GM23248 (cell line): ENCODE measurements around the gene KCTD19. TPM values are rescaled to one million over a fixed set of nuclear protein-coding genes. Genes with fewer than 3 reads are reported as not detected.

Source experiments
- DNase-seq: peaks from one replicate; pipeline ENCODE4 v3.0.0-alpha.2; 2015
- H2AFZ ChIP-seq: fragments of 200-600 bp; sonication (generic); 2 replicates; pipeline ENCODE4 v1.6.1; 2016; ENCODE audit warnings: antibody characterized with exemption
- H3F3A ChIP-seq: fragments of 200-600 bp; sonication (generic); 2 replicates; pipeline ENCODE4 v1.6.1; 2016; ENCODE audit warnings: mild to moderate bottlenecking, antibody characterized with exemption, mixed run types; ENCODE audit not compliant: insufficient read depth
- H3K27ac ChIP-seq: fragments of 200-600 bp; sonication (generic); 2 replicates; pipeline ENCODE4 v1.5.1; 2016; ENCODE audit warnings: mild to moderate bottlenecking
- H3K27me3 ChIP-seq: fragments of 200-600 bp; sonication (generic); replicated peaks from 2 replicates; pipeline ENCODE4 v1.6.1; 2016; ENCODE audit warnings: mild to moderate bottlenecking; ENCODE audit not compliant: insufficient read depth
- H3K36me3 ChIP-seq: fragments of 200-600 bp; sonication (generic); 2 replicates; pipeline ENCODE4 v1.6.1; 2016; ENCODE audit warnings: low read depth, mild to moderate bottlenecking
- H3K4me1 ChIP-seq: fragments of 200-600 bp; sonication (generic); 2 replicates; pipeline ENCODE4 v1.6.1; 2016; ENCODE audit warnings: mild to moderate bottlenecking; ENCODE audit not compliant: insufficient read depth
- H3K4me2 ChIP-seq: fragments of 200-600 bp; sonication (generic); one replicate; pipeline ENCODE4 v1.6.1; 2016; ENCODE audit warnings: mild to moderate bottlenecking; ENCODE audit not compliant: unreplicated experiment
- H3K4me3 ChIP-seq: fragments of 200-600 bp; sonication (generic); 2 replicates; pipeline ENCODE4 v1.5.1; 2016; ENCODE audit warnings: mild to moderate bottlenecking
- H3K79me2 ChIP-seq: fragments of 200-600 bp; sonication (generic); 2 replicates; pipeline ENCODE4 v1.6.1; 2016; ENCODE audit warnings: mild to moderate bottlenecking; ENCODE audit not compliant: insufficient read depth
- H3K9ac ChIP-seq: fragments of 200-600 bp; sonication (generic); 2 replicates; pipeline ENCODE4 v1.6.1; 2016; ENCODE audit warnings: mild to moderate bottlenecking
- H3K9me2 ChIP-seq: fragments of 200-600 bp; sonication (generic); 2 replicates; pipeline ENCODE4 v1.6.1; 2016; ENCODE audit warnings: mixed run types, mild to moderate bottlenecking, moderate library complexity; ENCODE audit not compliant: insufficient read depth
- H3K9me3 ChIP-seq: fragments of 200-600 bp; sonication (generic); one replicate; pipeline ENCODE4 v1.6.1; 2017; ENCODE audit warnings: low read depth
- H4K20me1 ChIP-seq: fragments of 200-600 bp; sonication (generic); 2 replicates; pipeline ENCODE4 v1.6.0; 2016; ENCODE audit not compliant: insufficient read depth
- EZH2 ChIP-seq: fragments of 200-600 bp; sonication (generic); IDR thresholded peaks from 2 replicates; pipeline ENCODE4 v1.6.1; 2018; ENCODE audit warnings: antibody characterized with exemption, mild to moderate bottlenecking; ENCODE audit not compliant: insufficient read depth, poor library complexity, severe bottlenecking
- EZH2phosphoT487 ChIP-seq: fragments of 200-600 bp; sonication (generic); IDR thresholded peaks from 2 replicates; pipeline ENCODE4 v1.6.1; 2018; ENCODE audit warnings: antibody characterized with exemption, moderate library complexity, mild to moderate bottlenecking, low read depth; ENCODE audit not compliant: insufficient read depth
- WGBS, 2 experiments: methylation state at CpG; one replicate each; pipeline ENCODE4 v1.1.6; 2015 to 2017; ENCODE audit warnings: low lambda C conversion rate in 2 of 2, low coverage in 1 of 2; ENCODE audit errors: missing lambda C conversion rate in 2 of 2; 5-methylcytosine and 5-hydroxymethylcytosine counted together
- in situ Hi-C: fragments of 300-500 bp; cut with MboI; formaldehyde crosslinking; loops from 2 replicates; pipeline ENCODE4 v1.15.0; 2020
- polyA plus RNA-seq: library from polyadenylated mRNA; unstranded; fragments of >200 nt; fragmentation: Nextera tagmentation; extraction: Ambion mirVana; gene quantifications from 2 replicates; pipeline ENCODE4 v1.2.1, GENCODE V29; 2016
- total RNA-seq: library from RNA; depleted of rRNA; stranded (reverse); fragments of >200 nt; shearing (Covaris generic); gene quantifications from 2 replicates; pipeline ENCODE4 v1.2.3, GENCODE V29; 2014

KCTD19 gene
- total and polyA plus RNA-seq, 2 experiments from 2014 or later: not detected

GRCh38 chr16:67264277-67264676 lies 62.3 kb downstream of the KCTD19 start:
- H3K9ac ChIP-seq: no peak overlapping the region
- no peaks in the 10 kb centered on the region for H3K9me3 ChIP-seq
- H4K20me1 ChIP-seq: no peaks in the 10 kb centered on the region
- no peaks in the 10 kb centered on the region for H3K36me3 ChIP-seq
- no peak overlapping the region for H3K4me3 ChIP-seq
- DNase-seq: no peak
- H3F3A ChIP-seq: peaks cover 7% of the 10 kb centered on the region
- WGBS, 2 experiments: 92 to 96% methylated on average over 9 of the region's 9 CpGs
- no peak overlapping the region for H2AFZ ChIP-seq
- in situ Hi-C loops: no loop called here
- H3K9me2 ChIP-seq: no peaks in the 10 kb centered on the region
- no peak overlapping the region for H3K27ac ChIP-seq
- peaks cover 15% of the 10 kb centered on the region for H3K4me1 ChIP-seq
- no peaks in the 10 kb centered on the region for H3K79me2 ChIP-seq
- H3K4me2 ChIP-seq: no peak overlapping the region
- no peak for TF ChIP-seq EZH2
- TF ChIP-seq EZH2phosphoT487: no peak
- H3K27me3 ChIP-seq: no peaks in the 10 kb centered on the region

GRCh38 chr16:67263201-67263600 lies 63.3 kb downstream of the KCTD19 start:
- Histone ChIP-seq H3K9me2 (no peaks in the 10 kb centered on the region), H3K27me3 (no peaks in the 10 kb centered on the region), H3K27ac (no peak overlapping the region), H3K79me2 (no peaks in the 10 kb centered on the region), H3K4me2 (no peak overlapping the region), H3K4me3 (no peak overlapping the region), H3K9me3 (no peaks in the 10 kb centered on the region), H2AFZ (no peak overlapping the region), H3K36me3 (no peaks in the 10 kb centered on the region), H4K20me1 (no peaks in the 10 kb centered on the region), H3K9ac (no peak overlapping the region), H3K4me1 (peaks cover 7% of the 10 kb centered on the region), H3F3A (no peaks in the 10 kb centered on the region)
- in situ Hi-C loops: no loop called here
- DNase-seq: no peak
- no peak for TF ChIP-seq EZH2
- TF ChIP-seq EZH2phosphoT487: no peak
- 96% methylated on average over 3 of the region's 3 CpGs for WGBS, 2 experiments

- in situ Hi-C loops: no loop called here
- Histone ChIP-seq H3K27ac (no peak overlapping the region), H2AFZ (no peak overlapping the region), H3K36me3 (no peaks in the 10 kb centered on the region), H3K9me2 (no peaks in the 10 kb centered on the region), H3K79me2 (no peaks in the 10 kb centered on the region), H3K4me3 (no peak overlapping the region), H3K4me2 (no peak overlapping the region), H3K27me3 (no peaks in the 10 kb centered on the region), H3F3A (0 out of 2 replicates have a peak, but pooled peaks cover 4% of the 10 kb centered on the region), H4K20me1 (no peaks in the 10 kb centered on the region), H3K9ac (no peak overlapping the region), H3K9me3 (no peaks in the 10 kb centered on the region), H3K4me1 (peaks cover 7% of the 10 kb centered on the region)
- TF ChIP-seq EZH2phosphoT487 (no peak), EZH2 (no peak)
- WGBS, 2 experiments: 60 to 65% methylated on average over 4 of the region's 4 CpGs
- DNase-seq: peak; percentile 77
Observed at GRCh38 chr16:67260426-67261063, 66.0 kb downstream of the KCTD19 start.

- no peak overlapping the region for H2AFZ ChIP-seq
- H3K36me3 ChIP-seq: no peaks in the 10 kb centered on the region
- no peaks in the 10 kb centered on the region for H3K27me3 ChIP-seq
- H3K9ac ChIP-seq: no peak overlapping the region
- 92 to 93% methylated on average over 12 of the region's 12 CpGs for WGBS, 2 experiments
- in situ Hi-C loops: no loop called here
- no peaks in the 10 kb centered on the region for H3K9me2 ChIP-seq
- H3K27ac ChIP-seq: no peak overlapping the region
- no peak for TF ChIP-seq EZH2
- TF ChIP-seq EZH2phosphoT487: no peak
- H4K20me1 ChIP-seq: no peaks in the 10 kb centered on the region
- no peaks in the 10 kb centered on the region for H3K79me2 ChIP-seq
- no peak overlapping the region for H3K4me2 ChIP-seq
- no peak overlapping the region for H3K4me3 ChIP-seq
- no peaks in the 10 kb centered on the region for H3K9me3 ChIP-seq
- H3K4me1 ChIP-seq: peaks cover 7% of the 10 kb centered on the region
- DNase-seq: no peak
- 0 out of 2 replicates have a peak, but pooled peaks cover 4% of the 10 kb centered on the region for H3F3A ChIP-seq
Observed at GRCh38 chr16:67259705-67260104, 66.8 kb downstream of the KCTD19 start.
